NCI-H1092 (cell line): ENCODE measurements around the gene DDX31.
"Not testable (repeated sequence)": the region's sequence is repeated elsewhere in the genome, so short reads cannot be mapped to it uniquely, and the experiment has no call there.

ENCODE experiments used
- DNase-seq: peaks from one replicate; lab custom pipeline; 2025; lab: John Stamatoyannopoulos, UW

Gene DDX31

GRCh38 chr9:132669698-132670456 lies at the start of gene DDX31:
TSS of gene DDX31 (minus strand) at chr9:132669983. CDS start at chr9:132669934, 49 bp downstream.
- peak; percentile 72 for DNase-seq

- DNase-seq, result not testable (repeated sequence)
These were observed 48.7 kb upstream of the DDX31 start for GRCh38 chr9:132718381-132718928.

GRCh38 chr9:132717326-132717945 lies 47.7 kb upstream of the DDX31 start:
- DNase-seq, result no peak

- DNase-seq, result no peak
These were observed 46.2 kb upstream of the DDX31 start for GRCh38 chr9:132716007-132716406.

- DNase-seq, result no peak
These were observed 43.0 kb upstream of the DDX31 start for GRCh38 chr9:132712753-132713152.

- DNase-seq, result no peak
These were observed 42.1 kb upstream of the DDX31 start for GRCh38 chr9:132711846-132712245.

GRCh38 chr9:132711152-132711551 lies 41.4 kb upstream of the DDX31 start:
- DNase-seq, result not testable (repeated sequence)

- DNase-seq, result no peak
These were observed 40.5 kb upstream of the DDX31 start for GRCh38 chr9:132710333-132710732.

GRCh38 chr9:132708769-132709430 lies 39.1 kb upstream of the DDX31 start:
- no peak for DNase-seq

GRCh38 chr9:132708239-132708638 lies 38.5 kb upstream of the DDX31 start:
- no peak for DNase-seq

- no peak for DNase-seq
These were observed 33.6 kb upstream of the DDX31 start for GRCh38 chr9:132703336-132703735.

GRCh38 chr9:132702254-132702653 lies 32.5 kb upstream of the DDX31 start:
- no peak for DNase-seq

- no peak for DNase-seq
These were observed 30.2 kb upstream of the DDX31 start for GRCh38 chr9:132699956-132700355.

- no peak for DNase-seq
These were observed 29.2 kb upstream of the DDX31 start for GRCh38 chr9:132698989-132699388.

GRCh38 chr9:132697230-132697629 lies 27.4 kb upstream of the DDX31 start:
- no peak for DNase-seq

- no peak for DNase-seq
These were observed 24.4 kb upstream of the DDX31 start for GRCh38 chr9:132694144-132694543.

GRCh38 chr9:132690696-132691095 lies 20.9 kb upstream of the DDX31 start:
- DNase-seq, result no peak

GRCh38 chr9:132683873-132684272 lies 14.1 kb upstream of the DDX31 start:
- DNase-seq, result no peak

GRCh38 chr9:132681561-132681960 lies 11.8 kb upstream of the DDX31 start:
- DNase-seq, result no peak

- no peak for DNase-seq
These were observed 10.3 kb upstream of the DDX31 start for GRCh38 chr9:132679946-132680625.

- no peak for DNase-seq
These were observed 8.2 kb upstream of the DDX31 start for GRCh38 chr9:132677976-132678375.

- DNase-seq, result no peak
These were observed 4.7 kb upstream of the DDX31 start for GRCh38 chr9:132674485-132674884.
